HG03571 (cell line): Measurements from ENCODE around the gene CASP2.

Source experiments
- ATAC-seq: cut with Tn5 transposase; IDR thresholded peaks from one replicate; pipeline ENCODE4 v1.9.1; 2021; ENCODE audit not compliant: unreplicated experiment

The CASP2 gene

GRCh38 chr7:143325240-143325639 is 37.1 kb downstream of the CASP2 start:
- no peak for ATAC-seq

- no peak for ATAC-seq
These were observed 39.8 kb downstream of the CASP2 start for GRCh38 chr7:143327903-143328302.

GRCh38 chr7:143329471-143330170 is 41.5 kb downstream of the CASP2 start:
- no peak for ATAC-seq

DNA sequence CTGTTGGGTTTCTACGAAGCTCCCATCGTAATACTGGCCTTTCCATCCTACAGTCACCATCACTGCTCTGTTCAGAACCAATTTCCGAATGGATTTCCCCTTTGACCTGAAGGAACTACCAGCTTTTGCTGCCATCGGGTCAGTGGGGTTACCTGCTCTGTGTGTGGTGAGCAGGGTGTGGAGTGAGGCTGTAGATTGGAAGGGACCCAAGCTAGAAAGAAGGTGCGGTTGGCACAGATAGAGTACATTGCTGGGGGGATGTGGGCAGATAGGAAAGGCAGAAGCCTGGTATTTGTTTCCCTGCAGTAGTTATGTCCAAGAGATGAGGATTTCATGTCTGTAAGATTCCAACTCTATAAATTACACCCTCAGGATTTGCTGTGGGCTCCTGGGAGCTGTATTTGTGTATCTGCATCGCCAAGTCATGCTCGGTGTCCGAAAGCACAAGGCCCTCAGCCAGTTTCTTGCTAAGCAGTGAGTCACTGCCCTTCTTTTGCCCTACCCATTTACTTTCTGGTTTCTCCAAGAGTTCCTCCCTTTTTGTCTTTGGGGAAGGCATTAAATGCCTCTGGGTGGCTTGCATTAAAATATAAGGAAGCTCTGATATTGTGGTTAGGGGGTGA is 43.1 kb downstream of the CASP2 start:
- no peak for ATAC-seq

- no peak for ATAC-seq
These were observed 46.1 kb downstream of the CASP2 start for GRCh38 chr7:143334244-143334643.

DNA sequence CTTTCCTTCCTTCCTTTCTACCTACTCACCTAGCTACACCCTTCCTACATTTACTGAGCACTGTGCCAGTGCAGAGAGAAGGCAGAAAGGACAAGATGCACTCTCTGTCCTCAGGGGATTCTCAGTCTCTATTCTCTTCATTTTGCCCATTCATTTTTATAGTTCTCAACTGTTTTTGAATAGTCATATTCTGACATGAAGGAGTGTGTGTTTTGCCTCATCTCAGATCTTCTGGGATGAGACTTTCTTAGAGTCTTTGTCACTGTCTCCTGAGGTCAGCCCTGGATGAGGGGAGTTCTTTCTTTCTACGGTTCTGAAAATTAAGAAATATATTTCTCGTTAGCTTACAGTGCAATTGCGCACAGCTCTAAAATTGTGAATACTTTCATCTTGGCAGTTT is 49.1 kb downstream of the CASP2 start:
- no peak for ATAC-seq

- ATAC-seq: no peak
These were observed 53.7 kb downstream of the CASP2 start for GRCh38 chr7:143341842-143342241.

DNA sequence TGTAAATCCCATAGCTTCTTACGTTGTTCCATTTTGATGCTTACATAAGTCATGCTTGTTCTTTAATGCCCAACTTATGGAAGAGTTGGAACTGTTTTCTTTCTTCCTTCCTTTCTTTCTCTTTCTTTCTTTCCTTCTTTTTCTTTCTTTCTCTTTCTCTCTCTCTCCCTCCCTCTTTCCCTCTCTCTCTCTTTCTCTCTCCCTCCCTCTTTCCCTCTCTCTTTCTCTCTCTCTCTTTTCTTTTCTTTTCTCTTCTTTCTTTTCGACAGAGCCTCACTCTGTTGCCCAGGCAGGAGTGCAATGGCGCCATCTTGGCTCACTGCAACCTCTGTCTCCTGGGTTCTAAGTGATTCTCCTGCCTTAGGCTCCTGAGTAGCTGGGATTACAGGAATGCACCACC is 55.4 kb downstream of the CASP2 start:
- no peak for ATAC-seq

DNA sequence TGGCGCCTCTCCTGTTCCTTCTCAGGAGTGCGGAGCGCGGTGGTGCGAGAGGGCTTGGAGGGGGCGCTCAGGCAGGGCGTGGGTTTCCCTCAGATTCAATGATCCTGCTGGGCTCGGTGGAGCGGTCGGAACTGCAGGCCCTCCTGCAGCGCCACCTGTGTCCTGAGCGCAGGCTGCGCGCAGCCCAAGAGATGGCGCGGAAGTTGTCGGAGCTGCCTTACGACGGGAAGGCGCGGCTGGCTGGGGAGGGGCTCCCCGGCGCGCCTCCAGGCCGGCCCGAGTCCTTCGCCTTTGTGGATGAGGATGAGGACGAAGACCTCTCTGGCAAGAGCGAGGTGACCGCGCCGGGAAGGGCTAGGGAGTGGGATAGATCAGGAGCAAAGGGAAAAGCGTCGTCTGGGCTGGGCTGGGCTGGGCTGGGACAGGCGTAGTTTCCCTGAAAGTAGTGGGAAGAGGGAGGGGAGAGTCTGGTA is 57.3 kb downstream of the CASP2 start:
- no peak for ATAC-seq

DNA sequence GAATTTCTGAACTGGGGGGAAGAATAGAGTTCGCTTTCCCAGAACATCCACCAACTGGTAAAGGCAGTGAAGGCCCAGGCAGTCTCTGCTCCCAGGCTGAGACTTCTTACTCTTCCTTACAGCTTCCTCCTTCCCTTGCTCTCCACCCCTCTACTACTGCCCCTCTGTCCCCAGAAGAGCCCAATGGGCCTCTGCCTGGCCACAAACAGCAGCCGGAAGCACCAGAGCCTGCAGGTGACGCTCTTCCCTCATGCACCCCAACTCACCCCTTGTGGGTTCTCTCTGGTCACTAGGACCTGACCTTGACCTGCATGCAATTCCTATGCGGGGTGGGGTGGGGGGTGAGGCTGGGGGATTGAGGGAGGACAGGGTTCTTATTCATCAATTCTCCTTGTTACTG is 57.9 kb downstream of the CASP2 start:
- ATAC-seq: no peak

GRCh38 chr7:143347950-143348349 is 59.8 kb downstream of the CASP2 start:
- ATAC-seq: no peak

DNA sequence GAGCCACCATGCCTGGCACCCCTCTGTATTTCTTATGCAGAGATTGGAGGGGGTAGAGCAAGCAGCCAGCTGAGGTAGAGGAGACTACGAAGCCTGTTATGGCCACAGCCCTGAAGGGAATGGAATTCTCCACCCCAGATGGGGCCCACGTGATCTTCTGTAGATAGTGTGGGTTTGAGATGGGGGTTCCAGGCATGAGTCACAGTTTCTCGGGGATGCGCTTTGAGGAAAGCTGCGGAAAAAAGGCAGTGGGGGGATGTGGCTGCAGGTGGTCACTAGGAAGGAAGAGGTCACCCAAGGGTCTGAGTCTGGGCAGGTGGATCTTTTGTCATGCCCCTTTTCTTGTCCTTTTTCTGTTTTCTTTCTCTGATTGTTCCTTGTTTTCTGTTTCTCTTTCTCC is 62.9 kb downstream of the CASP2 start:
- no peak for ATAC-seq

DNA sequence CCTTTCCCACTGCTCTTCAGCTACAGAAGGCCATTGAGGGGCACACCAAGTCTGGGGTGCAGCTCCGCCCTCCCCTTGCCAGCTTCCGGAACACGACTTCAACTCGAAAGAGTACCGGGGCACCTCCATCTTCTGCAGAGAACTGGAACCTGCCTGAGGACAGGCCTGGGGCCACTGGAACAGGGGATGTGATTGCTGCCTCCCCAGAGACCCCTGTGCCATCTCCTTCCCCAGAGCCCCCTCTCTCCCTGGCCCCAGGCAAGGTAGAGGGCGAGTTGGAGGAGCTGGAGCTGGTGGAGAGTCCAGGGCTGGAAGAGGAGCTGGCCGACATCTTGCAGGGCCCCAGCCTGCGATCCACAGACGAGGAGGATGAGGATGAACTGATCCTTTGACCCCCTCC is 63.4 kb downstream of the CASP2 start:
- no peak for ATAC-seq

DNA sequence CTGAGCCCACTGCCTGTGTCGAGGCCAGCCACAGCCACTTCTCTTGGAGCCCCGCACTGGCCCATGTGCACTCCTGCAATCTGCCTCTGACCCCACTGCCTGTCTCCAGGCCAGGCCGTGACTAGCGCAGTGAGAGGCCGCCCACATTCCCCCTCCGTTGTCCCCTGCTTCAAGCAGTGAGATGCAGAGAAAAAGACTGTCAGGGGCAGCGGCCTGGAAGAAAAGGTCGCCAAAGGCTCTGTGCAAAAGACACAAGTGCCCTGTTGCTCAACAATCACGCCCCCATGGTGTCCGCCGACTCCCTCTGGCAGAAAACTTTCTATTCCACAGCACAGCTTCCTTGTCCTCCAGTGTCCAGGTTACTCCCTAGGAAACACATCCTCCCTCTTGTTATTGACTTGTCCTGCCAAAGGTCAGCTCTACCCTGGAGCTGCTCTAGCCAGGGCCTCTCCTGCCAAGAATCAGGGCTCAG is 64.4 kb downstream of the CASP2 start:
- ATAC-seq: no peak

DNA sequence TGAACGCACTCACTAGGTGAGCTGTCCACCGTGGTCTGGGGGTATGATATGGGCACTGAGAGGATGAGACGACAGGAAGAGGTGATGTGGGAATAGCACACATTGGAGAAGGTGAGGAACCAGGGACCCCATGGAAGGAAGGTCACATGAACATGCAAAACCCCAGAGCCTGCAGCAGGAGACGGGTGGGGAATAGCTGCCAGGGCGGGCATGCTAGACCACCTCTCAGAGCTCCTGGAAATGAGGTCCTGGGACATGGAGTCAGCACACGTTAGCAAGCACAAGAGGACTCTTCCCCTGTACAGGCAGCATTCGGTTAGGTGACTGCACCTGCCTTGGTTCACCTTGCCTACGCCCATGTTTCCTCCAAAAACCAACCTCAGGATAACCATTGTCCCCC is 66.2 kb downstream of the CASP2 start:
- ATAC-seq: no peak

- no peak for ATAC-seq
These were observed 66.8 kb downstream of the CASP2 start for GRCh38 chr7:143354965-143355364.

GRCh38 chr7:143355450-143356385 is 67.6 kb downstream of the CASP2 start:
- no peak for ATAC-seq

DNA sequence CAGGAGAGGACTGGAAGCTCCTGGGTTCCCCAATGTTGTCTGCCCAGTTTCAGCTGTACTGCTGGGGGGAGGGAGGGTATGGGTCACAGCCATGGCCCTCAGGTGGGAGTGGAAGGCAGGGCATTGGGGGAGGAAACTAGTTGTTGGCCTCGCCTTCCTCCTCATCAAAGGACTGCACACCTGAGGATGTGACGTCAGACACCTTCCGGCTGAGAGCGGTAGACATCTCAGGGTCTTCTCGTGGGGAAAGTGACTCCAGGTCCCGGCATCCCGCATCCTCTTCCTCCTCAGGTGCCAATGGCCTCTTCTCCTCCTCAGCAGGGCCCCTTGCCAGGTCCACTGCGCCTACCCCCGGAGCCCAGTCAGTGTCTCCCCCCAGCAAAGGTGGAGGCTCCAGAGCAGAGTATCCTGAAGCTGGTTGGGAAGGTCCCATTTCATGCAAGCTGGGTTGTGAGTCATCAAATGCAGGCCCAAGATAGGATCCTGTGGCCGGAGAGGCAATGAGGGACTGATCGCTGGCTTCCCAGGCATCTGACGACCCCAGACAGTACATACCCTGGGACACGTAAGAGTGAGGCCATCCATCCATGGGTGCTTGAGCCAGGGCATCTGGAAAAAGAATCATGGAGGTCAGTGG is 68.4 kb downstream of the CASP2 start:
- ATAC-seq: no peak
